OCI-LY7 (cell line): ENCODE data around the gene CUEDC2. TPM values are rescaled to one million over a fixed set of nuclear protein-coding genes. Genes with fewer than 3 reads are reported as not detected.

ENCODE experiments used
- BruUV-seq: library from RNA; stranded (reverse); fragments of 400-500 nt; replicated peaks from 2 replicates; lab custom pipeline; 2021; lab: Mats Ljungman, UMichigan
- CTCF ChIA-PET: fragments of 300-600 bp; sonication (Branson Sonifier 250); formaldehyde crosslinking; loops from one replicate; lab custom pipeline; 2022; ENCODE audit warnings: antibody characterized with exemption; ENCODE audit not compliant: unreplicated experiment; lab: Charles Lee
- POLR2A ChIA-PET: fragments of 300-600 bp; sonication (Branson Sonifier 250); formaldehyde crosslinking; loops from one replicate; lab custom pipeline; 2022; ENCODE audit warnings: antibody characterized with exemption; lab: Charles Lee
- DNase-seq: peaks from one replicate; pipeline ENCODE4 v3.0.0-alpha.2; 2015; ENCODE audit warnings: low spot score
- H2AFZ ChIP-seq: fragments of 200-600 bp; sonication (generic), shearing (Covaris generic); 2 replicates; pipeline ENCODE4 v1.6.1; 2014; ENCODE audit warnings: mild to moderate bottlenecking, antibody characterized with exemption, low read length, moderate library complexity
- H3K27ac ChIP-seq: fragments of 200-600 bp; sonication (generic); 2 replicates; pipeline ENCODE4 v1.5.1; 2014; ENCODE audit warnings: mixed run types, low read depth, mild to moderate bottlenecking, moderate library complexity, low read length, inconsistent platforms; ENCODE audit not compliant: poor library complexity, severe bottlenecking
- H3K36me3 ChIP-seq: fragments of 200-600 bp; sonication (generic); 2 replicates; pipeline ENCODE4 v1.6.1; 2014; ENCODE audit warnings: mild to moderate bottlenecking, antibody characterized with exemption, low read length, moderate library complexity, mixed read lengths; ENCODE audit not compliant: insufficient read depth
- H3K4me1 ChIP-seq: fragments of 200-600 bp; sonication (generic); 2 replicates; pipeline ENCODE4 v1.5.1; 2014; ENCODE audit warnings: mild to moderate bottlenecking, low read length; ENCODE audit not compliant: insufficient read depth, poor library complexity, severe bottlenecking
- H3K4me2 ChIP-seq: fragments of 200-600 bp; sonication (generic); 2 replicates; pipeline ENCODE4 v1.6.1; 2014; ENCODE audit warnings: mild to moderate bottlenecking, low read length
- H3K4me3 ChIP-seq: fragments of 200-600 bp; sonication (generic); 2 replicates; pipeline ENCODE4 v1.5.1; 2014; ENCODE audit warnings: mild to moderate bottlenecking, low read depth, low read length; ENCODE audit not compliant: poor library complexity, severe bottlenecking
- H3K79me2 ChIP-seq: fragments of 200-600 bp; sonication (generic); 2 replicates; pipeline ENCODE4 v1.6.1; 2016; ENCODE audit warnings: low read depth, mild to moderate bottlenecking, low read length, moderate library complexity, mixed read lengths; ENCODE audit not compliant: insufficient read depth
- H3K9me2 ChIP-seq: fragments of 200-600 bp; sonication (generic); 2 replicates; pipeline ENCODE4 v1.6.1; 2016; ENCODE audit warnings: mild to moderate bottlenecking, low read length, mixed read lengths; ENCODE audit not compliant: insufficient read depth
- H3K9me3 ChIP-seq: fragments of 200-600 bp; sonication (generic); 2 replicates; pipeline ENCODE4 v1.6.1; 2014; ENCODE audit warnings: mild to moderate bottlenecking, mixed run types, low read length, mixed read lengths
- H4K20me1 ChIP-seq: fragments of 200-600 bp; sonication (generic); 2 replicates; pipeline ENCODE4 v1.6.1; 2014; ENCODE audit warnings: mild to moderate bottlenecking, antibody characterized with exemption, low read length, moderate library complexity, mixed read lengths; ENCODE audit not compliant: insufficient read depth
- CTCF ChIP-seq: fragments of 200-600 bp; sonication (generic); conservative IDR thresholded peaks from 2 replicates; pipeline ENCODE4 v1.5.1; 2014; ENCODE audit warnings: mild to moderate bottlenecking, antibody characterized with exemption, low read length, moderate library complexity, mixed read lengths
- EZH2phosphoT487 ChIP-seq: fragments of 200-600 bp; sonication (generic); IDR thresholded peaks from 2 replicates; pipeline ENCODE4 v1.6.1; 2018; ENCODE audit warnings: low read depth, borderline replicate concordance, mild to moderate bottlenecking, mixed run types, antibody characterized with exemption, low read length, moderate library complexity, mixed read lengths
- intact Hi-C: fragments of 100-400 bp; cut with micrococcal nuclease; formaldehyde crosslinking; loops from one replicate; pipeline ENCODE4 v1.10.0; 2022; ENCODE audit not compliant: unreplicated experiment
- total RNA-seq, 2 experiments: library from RNA; depleted of rRNA in 1 of 2; stranded (reverse); fragments of >200 nt in 1 of 2; shearing (Covaris generic) in 1 of 2; gene quantifications; 2 replicates each; pipeline ENCODE4 v1.2.3, GENCODE V29; 2014 to 2022

Gene CUEDC2
- total RNA-seq, 2 experiments from 2014 or later, result 48.9 to 73.3 TPM

GRCh38 chr10:102400598-102401341 lies 31.6 kb downstream of the CUEDC2 start:
- TF ChIP-seq CTCF (no peak), EZH2phosphoT487 (no peak)
- Histone ChIP-seq H2AFZ (no peak overlapping the region), H3K4me1 (peaks cover 21% of the 10 kb centered on the region), H3K79me2 (peaks cover 9% of the 10 kb centered on the region; the same call in 1 of the 2 replicates), H4K20me1 (no peaks in the 10 kb centered on the region), H3K4me2 (no peak overlapping the region), H3K36me3 (peaks cover 43% of the 10 kb centered on the region), H3K27ac (no peak overlapping the region), H3K4me3 (no peak overlapping the region), H3K9me3 (no peaks in the 10 kb centered on the region), H3K9me2 (no peaks in the 10 kb centered on the region)
- POLR2A ChIA-PET, result interaction anchor here (1.0 kb wide), 1 partner anchor 103 kb away, joined by 3 read pairs; the partner anchor contains the start of gene SUFU
- intact Hi-C loops, result no loop called here
- CTCF ChIA-PET, result interaction anchor here (1.3 kb wide), 1 partner anchor 231 kb away, joined by 4 read pairs; no protein-coding TSS in a partner anchor
- no TSS peak for BruUV-seq
- DNase-seq, result no peak

- ChIA-PET POLR2A (interaction anchor here (1.0 to 1.6 kb wide), 2 partner anchors 21 to 104 kb away, joined by 3 to 5 read pairs; partner anchors contain the start of genes FBXL15 and SUFU), CTCF (interaction anchor here (0.8 to 1.3 kb wide), 3 partner anchors 20 to 230 kb away, joined by 3 to 4 read pairs (median 4); partner anchors contain the start of gene FBXL15)
- Histone ChIP-seq H2AFZ (no peak overlapping the region), H3K9me2 (no peaks in the 10 kb centered on the region), H3K9me3 (no peaks in the 10 kb centered on the region), H3K4me3 (peak overlapping the region; percentile 59), H3K4me1 (peaks cover 21% of the 10 kb centered on the region), H4K20me1 (no peaks in the 10 kb centered on the region), H3K27ac (no peak overlapping the region), H3K36me3 (peaks cover 43% of the 10 kb centered on the region), H3K4me2 (peak overlapping the region; percentile 67; the same call in 1 of the 2 replicates), H3K79me2 (peaks cover 9% of the 10 kb centered on the region; the same call in 1 of the 2 replicates)
- intact Hi-C loops, result no loop called here
- TF ChIP-seq CTCF (no peak), EZH2phosphoT487 (no peak)
- no peak for DNase-seq
- BruUV-seq, result no TSS peak
Observed at GRCh38 chr10:102400076-102400475, 32.3 kb downstream of the CUEDC2 start.
